Fibroblast of villous mesenchyme (primary cell): ENCODE data around the gene MYLK3. TPM values are rescaled to one million over a fixed set of nuclear protein-coding genes. Genes with fewer than 3 reads are reported as not detected.

Experiments used
- DNase-seq: peaks from one replicate; pipeline ENCODE4 v3.0.0-alpha.2; 2010; ENCODE audit warnings: low read depth
- H3K4me3 ChIP-seq: 2 replicates; pipeline ENCODE4 v1.5.1; 2011; ENCODE audit warnings: low read depth, mild to moderate bottlenecking, low read length
- total RNA-seq: library from RNA; depleted of rRNA; stranded (reverse); fragments of >200 nt; gene quantifications from 2 replicates; pipeline ENCODE4 v1.2.3, GENCODE V29; 2012
- TF ChIP-seq, protein P1 (sequence below): IDR thresholded peaks from 2 replicates; pipeline ENCODE4 v1.5.1; 2012; ENCODE audit warnings: low read depth, mild to moderate bottlenecking, low read length; ENCODE audit not compliant: insufficient read depth

The MYLK3 gene
- total RNA-seq, 1 donor = under 0.01 TPM

GRCh38 chr16:46759309-46759708, 11.2 kb upstream of the MYLK3 start:
- DNase-seq = no peak
- TF ChIP-seq, protein P1, sequence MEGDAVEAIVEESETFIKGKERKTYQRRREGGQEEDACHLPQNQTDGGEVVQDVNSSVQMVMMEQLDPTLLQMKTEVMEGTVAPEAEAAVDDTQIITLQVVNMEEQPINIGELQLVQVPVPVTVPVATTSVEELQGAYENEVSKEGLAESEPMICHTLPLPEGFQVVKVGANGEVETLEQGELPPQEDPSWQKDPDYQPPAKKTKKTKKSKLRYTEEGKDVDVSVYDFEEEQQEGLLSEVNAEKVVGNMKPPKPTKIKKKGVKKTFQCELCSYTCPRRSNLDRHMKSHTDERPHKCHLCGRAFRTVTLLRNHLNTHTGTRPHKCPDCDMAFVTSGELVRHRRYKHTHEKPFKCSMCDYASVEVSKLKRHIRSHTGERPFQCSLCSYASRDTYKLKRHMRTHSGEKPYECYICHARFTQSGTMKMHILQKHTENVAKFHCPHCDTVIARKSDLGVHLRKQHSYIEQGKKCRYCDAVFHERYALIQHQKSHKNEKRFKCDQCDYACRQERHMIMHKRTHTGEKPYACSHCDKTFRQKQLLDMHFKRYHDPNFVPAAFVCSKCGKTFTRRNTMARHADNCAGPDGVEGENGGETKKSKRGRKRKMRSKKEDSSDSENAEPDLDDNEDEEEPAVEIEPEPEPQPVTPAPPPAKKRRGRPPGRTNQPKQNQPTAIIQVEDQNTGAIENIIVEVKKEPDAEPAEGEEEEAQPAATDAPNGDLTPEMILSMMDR = no peak
- H3K4me3 ChIP-seq = no peak overlapping the region

GRCh38 chr16:46757339-46758050, 9.4 kb upstream of the MYLK3 start:
- peak; percentile 46 for DNase-seq
- no peak overlapping the region for H3K4me3 ChIP-seq
- TF ChIP-seq, protein P1 = no peak

GRCh38 chr16:46756772-46757171, 8.6 kb upstream of the MYLK3 start:
- no peak for DNase-seq
- no peak overlapping the region for H3K4me3 ChIP-seq
- TF ChIP-seq, protein P1 = no peak

DNA sequence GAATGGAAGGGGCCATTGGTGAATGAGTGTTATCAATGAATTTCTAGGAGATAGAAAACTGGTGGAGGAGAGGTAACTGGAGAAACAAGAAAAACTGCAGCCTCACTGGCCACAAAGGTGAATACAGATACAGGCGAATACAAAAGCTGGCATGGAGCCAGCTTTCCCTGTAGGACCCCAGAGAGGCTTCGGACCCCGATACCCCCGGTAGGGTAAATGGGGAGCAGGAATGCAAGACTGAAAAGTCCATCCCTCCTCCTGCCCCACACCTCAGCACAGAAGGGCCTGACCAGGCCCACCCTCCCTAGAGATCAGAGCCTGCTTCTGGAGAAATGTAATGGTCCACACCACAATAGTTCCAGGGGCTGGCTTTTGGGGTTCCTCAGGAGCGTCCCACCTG, 4.9 kb upstream of the MYLK3 start:
- H3K4me3 ChIP-seq = no peak overlapping the region
- TF ChIP-seq, protein P1 = no peak
- DNase-seq = no peak

GRCh38 chr16:46751381-46751780, 3.2 kb upstream of the MYLK3 start:
- DNase-seq = no peak
- TF ChIP-seq, protein P1 = no peak
- H3K4me3 ChIP-seq = no peak overlapping the region

- no peak overlapping the region for H3K4me3 ChIP-seq
- TF ChIP-seq, protein P1 = no peak
- DNase-seq = no peak
Measured at GRCh38 chr16:46748775-46749705, 896 bp upstream of the MYLK3 start.
